ENCODE measurements around the gene PCDH9.

PCDH9 gene

DNA sequence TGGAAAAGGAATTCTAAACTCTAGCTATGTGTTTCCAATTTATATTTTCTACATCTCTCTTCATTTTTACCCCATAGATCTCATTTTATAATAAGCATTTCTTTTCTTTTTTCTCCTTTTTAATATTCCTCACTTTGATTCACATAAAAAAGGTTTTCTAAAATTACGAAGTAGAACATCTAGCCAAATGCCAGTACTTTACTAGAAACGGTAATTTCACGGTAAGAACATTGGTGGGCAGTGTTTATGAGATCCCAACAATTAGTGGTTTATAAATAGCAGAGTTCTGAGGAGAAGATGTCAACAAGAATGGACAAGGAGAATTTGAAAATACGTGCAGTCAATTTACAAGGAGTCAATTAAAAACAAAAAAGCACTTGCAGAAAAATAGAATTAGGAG is 94.8 kb downstream of the PCDH9 start:
- TF ChIP-seq, protein P1, sequence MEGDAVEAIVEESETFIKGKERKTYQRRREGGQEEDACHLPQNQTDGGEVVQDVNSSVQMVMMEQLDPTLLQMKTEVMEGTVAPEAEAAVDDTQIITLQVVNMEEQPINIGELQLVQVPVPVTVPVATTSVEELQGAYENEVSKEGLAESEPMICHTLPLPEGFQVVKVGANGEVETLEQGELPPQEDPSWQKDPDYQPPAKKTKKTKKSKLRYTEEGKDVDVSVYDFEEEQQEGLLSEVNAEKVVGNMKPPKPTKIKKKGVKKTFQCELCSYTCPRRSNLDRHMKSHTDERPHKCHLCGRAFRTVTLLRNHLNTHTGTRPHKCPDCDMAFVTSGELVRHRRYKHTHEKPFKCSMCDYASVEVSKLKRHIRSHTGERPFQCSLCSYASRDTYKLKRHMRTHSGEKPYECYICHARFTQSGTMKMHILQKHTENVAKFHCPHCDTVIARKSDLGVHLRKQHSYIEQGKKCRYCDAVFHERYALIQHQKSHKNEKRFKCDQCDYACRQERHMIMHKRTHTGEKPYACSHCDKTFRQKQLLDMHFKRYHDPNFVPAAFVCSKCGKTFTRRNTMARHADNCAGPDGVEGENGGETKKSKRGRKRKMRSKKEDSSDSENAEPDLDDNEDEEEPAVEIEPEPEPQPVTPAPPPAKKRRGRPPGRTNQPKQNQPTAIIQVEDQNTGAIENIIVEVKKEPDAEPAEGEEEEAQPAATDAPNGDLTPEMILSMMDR (IDR thresholded peaks at IDR 0.05; ENCODE audit: low read depth, low read length, missing control alignments): no peak
- no peak for DNase-seq (ENCODE audit: extremely low read depth, low read depth)

GRCh38 chr13:67134417-67135129 is 95.6 kb downstream of the PCDH9 start:
- TF ChIP-seq, protein P1 (IDR thresholded peaks at IDR 0.05; ENCODE audit: low read depth, low read length, missing control alignments): no peak
- no peak overlapping the region for H3K4me3 ChIP-seq (replicated peaks; ENCODE audit: low read depth, low read length)
- no peak for DNase-seq (ENCODE audit: extremely low read depth, low read depth)

More for the DNA sequence above, 94.8 kb downstream of the PCDH9 start:
- no peak overlapping the region for H3K4me3 ChIP-seq (replicated peaks; ENCODE audit: low read depth, low read length)

DNA sequence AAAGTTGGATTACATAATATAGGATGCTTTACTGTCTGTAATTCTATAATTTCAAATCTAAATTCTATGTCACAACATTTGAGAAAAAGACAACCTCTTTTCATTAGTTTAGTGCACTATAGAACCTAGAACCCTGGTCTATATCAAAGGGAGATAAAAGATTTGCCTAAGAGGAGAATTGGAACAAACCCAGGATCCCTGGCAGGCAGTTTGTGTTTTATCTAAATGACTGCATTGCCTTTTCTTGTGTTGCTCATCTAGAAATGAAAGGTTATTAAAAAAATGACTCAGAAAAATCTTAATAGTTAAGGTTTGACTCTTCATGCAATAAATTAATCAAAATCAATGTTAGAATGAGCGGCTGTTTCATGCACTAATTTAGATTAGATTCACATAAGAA is 96.7 kb downstream of the PCDH9 start:
- TF ChIP-seq, protein P1 (IDR thresholded peaks at IDR 0.05; ENCODE audit: low read depth, low read length, missing control alignments): no peak
- no peak for DNase-seq (ENCODE audit: extremely low read depth, low read depth)
- H3K4me3 ChIP-seq (replicated peaks; ENCODE audit: low read depth, low read length): no peak overlapping the region

GRCh38 chr13:67131393-67131792 is 98.7 kb downstream of the PCDH9 start:
- H3K4me3 ChIP-seq (replicated peaks; ENCODE audit: low read depth, low read length): no peak overlapping the region
- DNase-seq (ENCODE audit: extremely low read depth, low read depth): no peak
- TF ChIP-seq, protein P1 (IDR thresholded peaks at IDR 0.05; ENCODE audit: low read depth, low read length, missing control alignments): no peak

DNA sequence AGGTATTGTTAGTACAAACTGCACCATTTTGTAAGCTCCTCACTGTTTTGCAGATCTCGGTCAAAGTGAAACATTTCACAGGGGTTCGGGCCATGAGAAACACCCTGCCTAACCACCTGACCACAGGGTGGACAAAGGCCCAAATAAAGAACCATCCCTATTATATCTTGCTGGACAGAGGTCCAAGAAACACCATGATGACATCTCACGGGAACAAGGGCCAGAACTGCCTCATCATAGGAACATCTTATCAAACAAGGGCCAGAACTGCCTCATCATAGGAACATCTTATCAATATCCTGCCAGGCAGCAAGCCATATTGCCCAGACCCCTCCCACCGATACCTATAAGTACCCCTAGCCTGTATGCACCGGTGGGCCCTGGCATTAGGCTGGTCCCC is 99.7 kb downstream of the PCDH9 start:
- DNase-seq (ENCODE audit: extremely low read depth, low read depth): no peak
- TF ChIP-seq, protein P1 (IDR thresholded peaks at IDR 0.05; ENCODE audit: low read depth, low read length, missing control alignments): no peak
- H3K4me3 ChIP-seq (replicated peaks; ENCODE audit: low read depth, low read length): no peak overlapping the region

GRCh38 chr13:67128136-67128535 is 102.0 kb downstream of the PCDH9 start:
- DNase-seq (ENCODE audit: extremely low read depth, low read depth): no peak
- TF ChIP-seq, protein P1 (IDR thresholded peaks at IDR 0.05; ENCODE audit: low read depth, low read length, missing control alignments): no peak
- H3K4me3 ChIP-seq (replicated peaks; ENCODE audit: low read depth, low read length): no peak overlapping the region

DNA sequence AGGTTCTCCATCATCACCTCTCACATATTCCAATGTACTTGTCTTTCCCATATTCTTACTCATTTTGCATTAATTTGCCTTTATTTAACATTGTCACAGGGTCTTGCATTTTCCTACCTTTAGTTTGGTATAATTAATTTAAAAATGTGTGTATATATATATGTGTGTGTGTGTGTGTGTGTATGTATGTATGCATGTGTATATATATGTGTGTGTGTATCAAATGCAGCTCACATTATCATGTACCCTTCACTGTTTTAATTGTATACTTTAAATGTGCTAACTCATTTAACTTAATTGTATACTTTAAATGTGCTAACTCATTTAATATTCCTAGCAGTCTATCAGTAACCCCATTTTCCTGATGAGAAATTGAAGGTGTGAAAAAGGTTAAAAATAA is 104.5 kb downstream of the PCDH9 start:
- no peak for DNase-seq (ENCODE audit: extremely low read depth, low read depth)
- H3K4me3 ChIP-seq (replicated peaks; ENCODE audit: low read depth, low read length): no peak overlapping the region
- TF ChIP-seq, protein P1 (IDR thresholded peaks at IDR 0.05; ENCODE audit: low read depth, low read length, missing control alignments): no peak

All from HFF-Myc (cell line).